ENCODE measurements around the gene LGSN.
"Not testable (repeated sequence)": the region's sequence is repeated elsewhere in the genome, so short reads cannot be mapped to it uniquely, and the experiment has no call there.

Gene LGSN

DNA sequence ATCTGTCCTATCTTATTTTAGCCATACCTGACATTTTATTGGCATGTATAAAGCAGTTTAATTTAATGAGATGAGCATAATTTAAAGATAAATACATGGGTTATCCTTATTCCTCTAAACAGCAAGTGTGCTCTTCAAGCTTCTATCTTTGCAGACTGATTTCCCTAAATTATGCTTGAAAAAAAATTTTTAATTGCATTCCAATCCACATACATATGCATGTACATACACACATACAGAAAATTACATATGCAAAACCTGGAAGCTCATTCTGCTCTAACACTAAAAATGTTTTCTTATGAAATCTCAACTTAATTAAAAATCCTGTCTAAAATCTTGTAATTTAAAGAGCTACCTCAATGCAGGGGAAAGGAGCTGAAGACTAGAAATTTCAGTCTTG lies 73.2 kb downstream of the LGSN start:
- Histone ChIP-seq H4K20me1 (ENCODE audit: control insufficient read depth, insufficient read depth, low read depth, low read length) (no peaks in the 10 kb centered on the region), H3K36me3 (ENCODE audit: control insufficient read depth, low read length) (no peaks in the 10 kb centered on the region), H3K27me3 (ENCODE audit: control insufficient read depth, low read length) (no peaks in the 10 kb centered on the region), H3K4me3 (ENCODE audit: low read length) (no peak overlapping the region), H3K4me2 (ENCODE audit: low read length) (no peak overlapping the region), H3K27ac (ENCODE audit: low read depth, low read length) (no peak overlapping the region), H3K79me2 (ENCODE audit: control insufficient read depth, low read length) (no peaks in the 10 kb centered on the region), H3K4me1 (ENCODE audit: control insufficient read depth, low read length) (no peaks in the 10 kb centered on the region), H3F3A (ENCODE audit: control insufficient read depth, insufficient read depth) (no peaks in the 10 kb centered on the region), H3K9me2 (replicated peaks; ENCODE audit: control insufficient read depth, low read length) (no peaks in the 10 kb centered on the region), H3K9me3 (ENCODE audit: control insufficient read depth, insufficient read depth, low read length) (no peaks in the 10 kb centered on the region)
- no peak for TF ChIP-seq EZH2phosphoT487 (IDR thresholded peaks at IDR 0.05; ENCODE audit: borderline replicate concordance, low read length)
- TF ChIP-seq, protein P1, sequence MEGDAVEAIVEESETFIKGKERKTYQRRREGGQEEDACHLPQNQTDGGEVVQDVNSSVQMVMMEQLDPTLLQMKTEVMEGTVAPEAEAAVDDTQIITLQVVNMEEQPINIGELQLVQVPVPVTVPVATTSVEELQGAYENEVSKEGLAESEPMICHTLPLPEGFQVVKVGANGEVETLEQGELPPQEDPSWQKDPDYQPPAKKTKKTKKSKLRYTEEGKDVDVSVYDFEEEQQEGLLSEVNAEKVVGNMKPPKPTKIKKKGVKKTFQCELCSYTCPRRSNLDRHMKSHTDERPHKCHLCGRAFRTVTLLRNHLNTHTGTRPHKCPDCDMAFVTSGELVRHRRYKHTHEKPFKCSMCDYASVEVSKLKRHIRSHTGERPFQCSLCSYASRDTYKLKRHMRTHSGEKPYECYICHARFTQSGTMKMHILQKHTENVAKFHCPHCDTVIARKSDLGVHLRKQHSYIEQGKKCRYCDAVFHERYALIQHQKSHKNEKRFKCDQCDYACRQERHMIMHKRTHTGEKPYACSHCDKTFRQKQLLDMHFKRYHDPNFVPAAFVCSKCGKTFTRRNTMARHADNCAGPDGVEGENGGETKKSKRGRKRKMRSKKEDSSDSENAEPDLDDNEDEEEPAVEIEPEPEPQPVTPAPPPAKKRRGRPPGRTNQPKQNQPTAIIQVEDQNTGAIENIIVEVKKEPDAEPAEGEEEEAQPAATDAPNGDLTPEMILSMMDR (IDR thresholded peaks at IDR 0.05; ENCODE audit: low read depth, low read length, poor library complexity, severe bottlenecking), result no peak

DNA sequence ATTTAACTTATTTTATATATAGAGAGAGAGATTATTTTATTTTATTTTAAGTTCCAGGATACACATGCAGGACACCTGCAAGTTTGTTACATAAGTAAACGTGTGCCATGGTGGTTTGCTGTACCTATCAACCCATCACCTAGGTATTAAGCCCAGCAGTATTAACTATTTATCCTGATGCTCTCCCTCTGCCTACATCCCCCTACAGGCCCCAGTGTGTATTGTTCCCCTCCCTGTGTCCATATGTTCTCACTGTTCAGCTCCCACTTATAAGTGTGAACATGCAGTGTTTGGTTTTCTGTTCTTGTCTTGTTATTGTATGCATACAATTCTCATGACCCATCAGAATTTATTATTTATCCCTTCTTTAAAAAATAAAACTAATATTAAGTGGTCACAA lies 73.9 kb downstream of the LGSN start:
- no peaks in the 10 kb centered on the region for H3K27me3 ChIP-seq (ENCODE audit: control insufficient read depth, low read length)
- TF ChIP-seq, protein P1 (IDR thresholded peaks at IDR 0.05; ENCODE audit: low read depth, low read length, poor library complexity, severe bottlenecking), result no peak
- no peak for TF ChIP-seq EZH2phosphoT487 (IDR thresholded peaks at IDR 0.05; ENCODE audit: borderline replicate concordance, low read length)
- no peaks in the 10 kb centered on the region for H3K79me2 ChIP-seq (ENCODE audit: control insufficient read depth, low read length)
- H3F3A ChIP-seq (ENCODE audit: control insufficient read depth, insufficient read depth), result no peaks in the 10 kb centered on the region
- no peaks in the 10 kb centered on the region for H3K4me1 ChIP-seq (ENCODE audit: control insufficient read depth, low read length)
- no peak overlapping the region for H3K27ac ChIP-seq (ENCODE audit: low read depth, low read length)
- no peaks in the 10 kb centered on the region for H3K9me3 ChIP-seq (ENCODE audit: control insufficient read depth, insufficient read depth, low read length)
- no peaks in the 10 kb centered on the region for H3K36me3 ChIP-seq (ENCODE audit: control insufficient read depth, low read length)
- no peak overlapping the region for H3K4me2 ChIP-seq (ENCODE audit: low read length)
- H3K9me2 ChIP-seq (replicated peaks; ENCODE audit: control insufficient read depth, low read length), result no peaks in the 10 kb centered on the region
- no peak overlapping the region for H3K4me3 ChIP-seq (ENCODE audit: low read length)
- H4K20me1 ChIP-seq (ENCODE audit: control insufficient read depth, insufficient read depth, low read depth, low read length), result no peaks in the 10 kb centered on the region

DNA sequence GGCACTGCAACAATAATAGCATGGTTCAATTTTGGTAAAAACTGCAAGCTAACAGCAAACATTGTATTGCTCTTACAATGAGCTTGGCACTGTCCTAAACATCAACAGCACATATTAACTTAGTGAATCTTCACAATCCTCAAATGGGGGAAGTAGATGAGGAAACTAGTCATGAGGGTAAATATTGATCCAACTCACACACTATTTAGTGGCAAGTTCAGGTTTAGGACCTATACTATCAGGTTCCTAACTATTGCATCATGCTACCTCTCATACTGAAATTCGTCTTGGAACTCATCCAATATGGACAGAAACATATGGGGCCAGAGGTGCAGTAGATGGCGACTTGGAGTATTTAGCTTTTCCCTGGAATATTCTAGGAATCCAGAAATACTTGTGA lies 74.4 kb downstream of the LGSN start:
- Histone ChIP-seq H3K79me2 (ENCODE audit: control insufficient read depth, low read length) (no peaks in the 10 kb centered on the region), H3K9me2 (replicated peaks; ENCODE audit: control insufficient read depth, low read length) (no peaks in the 10 kb centered on the region), H4K20me1 (ENCODE audit: control insufficient read depth, insufficient read depth, low read depth, low read length) (no peaks in the 10 kb centered on the region), H3K36me3 (ENCODE audit: control insufficient read depth, low read length) (no peaks in the 10 kb centered on the region), H3K27ac (ENCODE audit: low read depth, low read length) (no peak overlapping the region), H3K4me3 (ENCODE audit: low read length) (no peak overlapping the region), H3K9me3 (ENCODE audit: control insufficient read depth, insufficient read depth, low read length) (no peaks in the 10 kb centered on the region), H3K4me1 (ENCODE audit: control insufficient read depth, low read length) (no peaks in the 10 kb centered on the region), H3K27me3 (ENCODE audit: control insufficient read depth, low read length) (no peaks in the 10 kb centered on the region), H3F3A (ENCODE audit: control insufficient read depth, insufficient read depth) (no peaks in the 10 kb centered on the region), H3K4me2 (ENCODE audit: low read length) (no peak overlapping the region)
- TF ChIP-seq, protein P1 (IDR thresholded peaks at IDR 0.05; ENCODE audit: low read depth, low read length, poor library complexity, severe bottlenecking), result no peak
- no peak for TF ChIP-seq EZH2phosphoT487 (IDR thresholded peaks at IDR 0.05; ENCODE audit: borderline replicate concordance, low read length)

- Histone ChIP-seq H3F3A (ENCODE audit: control insufficient read depth, insufficient read depth) (no peaks in the 10 kb centered on the region), H4K20me1 (ENCODE audit: control insufficient read depth, insufficient read depth, low read depth, low read length) (no peaks in the 10 kb centered on the region), H3K9me3 (ENCODE audit: control insufficient read depth, insufficient read depth, low read length) (no peaks in the 10 kb centered on the region), H3K4me2 (ENCODE audit: low read length) (no peak overlapping the region), H3K4me1 (ENCODE audit: control insufficient read depth, low read length) (no peaks in the 10 kb centered on the region), H3K4me3 (ENCODE audit: low read length) (no peak overlapping the region), H3K27me3 (ENCODE audit: control insufficient read depth, low read length) (no peaks in the 10 kb centered on the region), H3K9me2 (replicated peaks; ENCODE audit: control insufficient read depth, low read length) (no peaks in the 10 kb centered on the region), H3K27ac (ENCODE audit: low read depth, low read length) (no peak overlapping the region), H3K79me2 (ENCODE audit: control insufficient read depth, low read length) (no peaks in the 10 kb centered on the region), H3K36me3 (ENCODE audit: control insufficient read depth, low read length) (no peaks in the 10 kb centered on the region)
- TF ChIP-seq, protein P1 (IDR thresholded peaks at IDR 0.05; ENCODE audit: low read depth, low read length, poor library complexity, severe bottlenecking), result no peak
- TF ChIP-seq EZH2phosphoT487 (IDR thresholded peaks at IDR 0.05; ENCODE audit: borderline replicate concordance, low read length), result no peak
These were observed 83.4 kb downstream of the LGSN start for GRCh38 chr6:63236398-63236817.

- not testable (repeated sequence) for H3F3A ChIP-seq (ENCODE audit: control insufficient read depth, insufficient read depth); H3K9me3 ChIP-seq (ENCODE audit: control insufficient read depth, insufficient read depth, low read length); H3K79me2 ChIP-seq (ENCODE audit: control insufficient read depth, low read length)
These were observed 89.3 kb downstream of the LGSN start for GRCh38 chr6:63230511-63230910.

More at GRCh38 chr6:63230511-63230910, 89.3 kb downstream of the LGSN start:
- H3K36me3 ChIP-seq (ENCODE audit: control insufficient read depth, low read length); H3K4me2 ChIP-seq (ENCODE audit: low read length); H3K4me3 ChIP-seq (ENCODE audit: low read length); H3K4me1 ChIP-seq (ENCODE audit: control insufficient read depth, low read length); H3K27me3 ChIP-seq (ENCODE audit: control insufficient read depth, low read length); H3K27ac ChIP-seq (ENCODE audit: low read depth, low read length); H3K9me2 ChIP-seq (replicated peaks; ENCODE audit: control insufficient read depth, low read length); H4K20me1 ChIP-seq (ENCODE audit: control insufficient read depth, insufficient read depth, low read depth, low read length): not testable (repeated sequence)
